ENCODE data around the gene STK16. TPM values are rescaled to one million over a fixed set of nuclear protein-coding genes. Genes with fewer than 3 reads are reported as not detected.

Gene STK16
- total RNA-seq, 1 donor from 2014 or later = 21.4 TPM

DNA sequence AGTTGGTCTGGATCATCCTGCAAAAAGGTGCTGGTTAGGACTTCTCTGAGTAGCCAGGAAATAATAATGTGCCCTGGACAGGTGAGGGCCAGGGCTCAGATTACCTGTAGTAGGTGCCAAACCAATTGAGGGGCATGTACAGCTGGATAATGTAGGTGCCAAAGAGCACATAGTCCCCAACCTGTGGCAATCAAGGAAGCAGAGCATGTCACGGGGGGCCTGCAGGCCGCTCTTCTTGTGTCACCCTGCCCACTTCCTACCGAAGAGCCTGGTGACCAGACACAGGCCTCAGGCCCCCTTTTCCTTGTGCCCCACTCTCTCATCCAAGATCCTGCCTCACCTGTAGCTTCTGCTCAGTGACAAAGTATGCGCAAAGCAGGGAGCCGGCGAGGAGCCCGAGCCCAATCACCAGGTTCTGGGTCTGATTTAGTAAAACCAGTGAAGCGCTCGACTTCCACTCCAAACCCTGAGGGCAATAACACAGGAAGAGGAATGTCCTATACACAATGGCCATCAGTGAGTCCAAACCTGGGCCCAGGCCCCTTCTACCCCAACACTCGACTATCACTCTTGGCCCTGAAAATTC is 31.7 kb upstream of the STK16 start:
- ATAC-seq (no peak), DNase-seq (no peak)
- intact Hi-C loops (cut with DNase I) = no loop called here
- Histone ChIP-seq H3K9me3 (no peaks in the 10 kb centered on the region), H3K27ac (no peak overlapping the region), H3K27me3 (no peaks in the 10 kb centered on the region), H3K36me3 (peaks cover 50% of the 10 kb centered on the region), H3K4me1 (peaks cover 10% of the 10 kb centered on the region), H3K4me3 (no peak overlapping the region)
- TF ChIP-seq, protein P1, sequence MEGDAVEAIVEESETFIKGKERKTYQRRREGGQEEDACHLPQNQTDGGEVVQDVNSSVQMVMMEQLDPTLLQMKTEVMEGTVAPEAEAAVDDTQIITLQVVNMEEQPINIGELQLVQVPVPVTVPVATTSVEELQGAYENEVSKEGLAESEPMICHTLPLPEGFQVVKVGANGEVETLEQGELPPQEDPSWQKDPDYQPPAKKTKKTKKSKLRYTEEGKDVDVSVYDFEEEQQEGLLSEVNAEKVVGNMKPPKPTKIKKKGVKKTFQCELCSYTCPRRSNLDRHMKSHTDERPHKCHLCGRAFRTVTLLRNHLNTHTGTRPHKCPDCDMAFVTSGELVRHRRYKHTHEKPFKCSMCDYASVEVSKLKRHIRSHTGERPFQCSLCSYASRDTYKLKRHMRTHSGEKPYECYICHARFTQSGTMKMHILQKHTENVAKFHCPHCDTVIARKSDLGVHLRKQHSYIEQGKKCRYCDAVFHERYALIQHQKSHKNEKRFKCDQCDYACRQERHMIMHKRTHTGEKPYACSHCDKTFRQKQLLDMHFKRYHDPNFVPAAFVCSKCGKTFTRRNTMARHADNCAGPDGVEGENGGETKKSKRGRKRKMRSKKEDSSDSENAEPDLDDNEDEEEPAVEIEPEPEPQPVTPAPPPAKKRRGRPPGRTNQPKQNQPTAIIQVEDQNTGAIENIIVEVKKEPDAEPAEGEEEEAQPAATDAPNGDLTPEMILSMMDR (IDR thresholded peaks at IDR 0.05) = no peak

DNA sequence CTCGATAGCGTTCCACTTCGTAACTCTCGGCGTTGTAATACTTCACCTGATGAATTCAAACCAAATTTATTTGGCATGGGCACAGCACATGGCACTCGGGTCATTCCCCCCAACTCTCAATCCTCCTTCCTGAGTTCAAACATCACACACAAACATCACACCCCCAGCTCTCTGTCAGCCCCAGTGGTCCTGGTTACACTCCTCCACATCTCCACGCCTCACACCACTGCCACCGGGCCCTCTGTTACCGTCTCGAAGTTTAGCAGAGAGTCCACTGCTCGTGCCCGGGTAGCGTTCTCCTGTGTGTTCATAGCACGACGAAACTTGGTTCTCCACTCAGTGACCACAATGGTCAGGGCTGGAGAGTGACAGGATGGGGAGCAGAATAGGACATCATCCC is 31.1 kb upstream of the STK16 start:
- Histone ChIP-seq H3K36me3 (peaks cover 45% of the 10 kb centered on the region), H3K4me3 (no peak overlapping the region), H3K27ac (no peak overlapping the region), H3K9me3 (no peaks in the 10 kb centered on the region), H3K4me1 (peaks cover 12% of the 10 kb centered on the region), H3K27me3 (no peaks in the 10 kb centered on the region)
- intact Hi-C loops (cut with DNase I) = no loop called here
- TF ChIP-seq, protein P1 (IDR thresholded peaks at IDR 0.05) = no peak
- DNase-seq (no peak), ATAC-seq (no peak)

DNA sequence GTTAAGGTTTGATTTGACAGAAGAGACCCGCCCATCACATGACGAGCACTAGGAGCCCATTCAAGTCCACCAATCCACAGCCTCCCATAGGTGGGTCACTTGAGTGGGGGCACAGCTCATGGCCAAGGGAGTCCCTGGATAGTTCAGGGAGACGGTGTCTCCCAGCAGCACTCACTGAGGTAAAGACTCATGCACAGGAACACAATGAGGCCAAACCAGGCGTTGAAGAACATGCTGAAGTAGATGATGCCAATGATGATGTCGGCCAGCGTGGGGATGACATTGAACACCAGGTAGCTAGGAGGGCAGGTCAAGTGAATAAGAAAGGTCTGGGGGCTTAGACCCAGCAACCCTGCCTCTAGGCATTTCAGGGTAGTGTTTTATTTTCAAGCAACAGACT is 30.5 kb upstream of the STK16 start:
- H3K36me3 ChIP-seq = peaks cover 43% of the 10 kb centered on the region
- intact Hi-C loops (cut with DNase I) = no loop called here

DNA sequence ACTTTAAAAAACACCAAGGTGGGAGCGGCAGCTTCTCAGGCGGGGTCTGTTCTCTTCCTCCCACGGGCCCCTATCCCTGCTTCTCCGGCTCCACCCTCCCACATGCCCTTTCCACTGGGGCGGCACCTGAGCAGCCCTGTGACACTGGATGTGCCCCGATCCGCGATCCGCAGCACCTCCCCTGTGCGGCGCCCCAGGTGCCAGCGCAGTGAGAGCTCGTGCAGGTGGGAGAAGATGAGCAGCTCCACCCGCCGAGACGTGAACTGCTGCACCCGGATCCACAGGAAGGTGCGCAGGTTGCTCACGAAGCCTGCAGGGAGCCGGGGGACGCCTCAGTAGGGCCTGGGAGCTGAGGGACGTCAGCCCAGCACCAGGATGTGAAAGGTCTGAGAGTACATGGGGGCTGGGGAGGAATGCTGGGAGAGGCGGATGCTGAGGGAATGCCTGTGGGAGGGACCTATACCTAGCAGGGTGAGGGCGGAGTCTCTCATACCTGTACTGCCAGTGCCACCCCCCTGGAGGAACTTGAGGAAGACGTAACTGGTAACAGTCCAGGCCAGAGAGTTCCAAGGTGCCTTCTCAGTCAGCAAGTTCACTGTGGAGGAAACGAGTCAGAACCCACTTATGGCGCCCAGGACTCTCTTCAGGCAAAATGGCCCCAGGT is 29.3 kb upstream of the STK16 start:
- H3K36me3 ChIP-seq = peaks cover 46% of the 10 kb centered on the region
- TF ChIP-seq, protein P1 (IDR thresholded peaks at IDR 0.05) = no peak
- ATAC-seq (no peak), DNase-seq (no peak)
- H3K4me1 ChIP-seq = peaks cover 21% of the 10 kb centered on the region
- H3K4me3 ChIP-seq = no peak overlapping the region
- no peaks in the 10 kb centered on the region for H3K27me3 ChIP-seq
- H3K9me3 ChIP-seq = no peaks in the 10 kb centered on the region
- intact Hi-C loops (cut with DNase I) = no loop called here
- H3K27ac ChIP-seq = no peak overlapping the region

More for the DNA sequence above, 30.5 kb upstream of the STK16 start:
- no peak overlapping the region for H3K4me3 ChIP-seq
- TF ChIP-seq, protein P1 (IDR thresholded peaks at IDR 0.05) = no peak
- H3K4me1 ChIP-seq = peaks cover 19% of the 10 kb centered on the region
- ATAC-seq (no peak), DNase-seq (no peak)
- H3K9me3 ChIP-seq = no peaks in the 10 kb centered on the region
- no peaks in the 10 kb centered on the region for H3K27me3 ChIP-seq
- H3K27ac ChIP-seq = no peak overlapping the region

DNA sequence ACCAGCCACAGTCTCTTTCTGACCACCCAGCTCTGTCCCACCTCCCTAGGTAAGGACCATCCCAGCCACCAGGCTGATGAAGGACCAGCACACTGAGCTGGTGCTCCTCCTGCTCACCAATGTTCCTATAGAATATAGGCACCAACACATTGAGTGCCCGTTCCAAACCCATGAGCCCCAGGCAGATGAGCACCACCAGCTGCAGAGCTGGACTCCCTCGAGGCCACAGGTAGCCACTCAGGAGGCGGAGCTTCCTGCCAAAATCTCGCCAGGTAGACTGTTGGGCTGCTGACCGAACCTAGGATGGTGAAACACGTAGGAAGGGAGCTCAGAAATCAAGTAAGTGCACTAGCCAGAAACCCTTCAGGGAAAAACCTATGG is 28.8 kb upstream of the STK16 start:
- ATAC-seq (no peak), DNase-seq (no peak)
- H3K4me1 ChIP-seq = peaks cover 21% of the 10 kb centered on the region
- H3K27ac ChIP-seq = no peak overlapping the region
- TF ChIP-seq, protein P1 (IDR thresholded peaks at IDR 0.05) = no peak
- intact Hi-C loops (cut with DNase I) = no loop called here
- no peaks in the 10 kb centered on the region for H3K9me3 ChIP-seq
- H3K27me3 ChIP-seq = no peaks in the 10 kb centered on the region
- peaks cover 51% of the 10 kb centered on the region for H3K36me3 ChIP-seq
- no peak overlapping the region for H3K4me3 ChIP-seq
